Activated CD4-positive, CD25-positive, alpha-beta regulatory T cell treated with anti-CD3 and anti-CD28 coated beads, Interleukin-2, amount 50 U/mL, for 24 hours (primary cell): ENCODE data around the gene IBA57.
"Not testable (repeated sequence)": the region's sequence is repeated elsewhere in the genome, so short reads cannot be mapped to it uniquely, and the experiment has no call there.

ENCODE experiments used
- ATAC-seq, 2 donors: fragments of 150-1000 bp; cut with Tn5 transposase; one replicate each; pipeline ENCODE4 v1.10.0; 2021; ENCODE audit warnings: mild to moderate bottlenecking in 1 of 2, moderate library complexity in 1 of 2

The IBA57 gene

GRCh38 chr1:228173528-228174481 lies 8.2 kb downstream of the IBA57 start:
- ATAC-seq: not testable (repeated sequence)

GRCh38 chr1:228174482-228175315 lies 9.1 kb downstream of the IBA57 start:
- peak in 1 of 2 donors; percentile 29 for ATAC-seq

- no peak for ATAC-seq
These were observed 9.9 kb downstream of the IBA57 start for GRCh38 chr1:228175316-228176023.

GRCh38 chr1:228176024-228176395 lies 10.4 kb downstream of the IBA57 start:
- no peak for ATAC-seq

- ATAC-seq: no peak
These were observed 11.0 kb downstream of the IBA57 start for GRCh38 chr1:228176461-228177182.

GRCh38 chr1:228177183-228177475 lies 11.5 kb downstream of the IBA57 start:
- ATAC-seq: no peak

GRCh38 chr1:228177721-228178710 lies 12.4 kb downstream of the IBA57 start:
- no peak for ATAC-seq

- no peak for ATAC-seq
These were observed 13.4 kb downstream of the IBA57 start for GRCh38 chr1:228178737-228179684.

GRCh38 chr1:228180271-228180958 lies 14.8 kb downstream of the IBA57 start:
- no peak for ATAC-seq

- ATAC-seq: no peak
These were observed 15.5 kb downstream of the IBA57 start for GRCh38 chr1:228180959-228181644.

- ATAC-seq: no peak
These were observed 16.0 kb downstream of the IBA57 start for GRCh38 chr1:228181645-228182034.

- no peak for ATAC-seq
These were observed 16.9 kb downstream of the IBA57 start for GRCh38 chr1:228182296-228183030.

GRCh38 chr1:228184152-228184551 lies 18.5 kb downstream of the IBA57 start:
- ATAC-seq: no peak

GRCh38 chr1:228185641-228185965 lies 20.0 kb downstream of the IBA57 start:
- ATAC-seq: peak; percentile 71 to 74

GRCh38 chr1:228188249-228188648 lies 22.6 kb downstream of the IBA57 start:
- not testable (repeated sequence) for ATAC-seq

- no peak for ATAC-seq
These were observed 24.6 kb downstream of the IBA57 start for GRCh38 chr1:228190182-228190581.

- ATAC-seq: no peak
These were observed 25.2 kb downstream of the IBA57 start for GRCh38 chr1:228190778-228191177.

- no peak for ATAC-seq
These were observed 28.8 kb downstream of the IBA57 start for GRCh38 chr1:228194436-228194835.
